HFFc6 (cell line): ENCODE data around the gene PREX1. TPM values are rescaled to one million over a fixed set of nuclear protein-coding genes. Genes with fewer than 3 reads are reported as not detected.

Experiments used
- DNase-seq: peaks from one replicate; pipeline ENCODE4 v3.0.0-alpha.2; 2018
- H3K27ac Mint-ChIP-seq: 2 replicates; pipeline ENCODE4 v1.8.0; 2020; ENCODE audit warnings: mild to moderate bottlenecking, mixed read lengths
- H3K27me3 Mint-ChIP-seq: 2 replicates; pipeline ENCODE4 v1.8.0; 2021; ENCODE audit warnings: mild to moderate bottlenecking, moderate library complexity, mixed read lengths; ENCODE audit not compliant: insufficient read depth
- H3K36me3 Mint-ChIP-seq: 2 replicates; pipeline ENCODE4 v1.8.0; 2021; ENCODE audit warnings: low read depth, mixed read lengths
- H3K4me1 Mint-ChIP-seq: 2 replicates; pipeline ENCODE4 v1.8.0; 2020; ENCODE audit warnings: low read depth, mixed read lengths
- H3K4me3 Mint-ChIP-seq: 2 replicates; pipeline ENCODE4 v1.8.0; 2020; ENCODE audit warnings: mild to moderate bottlenecking, moderate library complexity, mixed read lengths
- H3K9me3 Mint-ChIP-seq: 2 replicates; pipeline ENCODE4 v1.8.0; 2020; ENCODE audit warnings: mild to moderate bottlenecking, mixed read lengths
- CTCF ChIP-seq: fragments of 200-600 bp; sonication (generic); IDR thresholded peaks from 2 replicates; pipeline ENCODE4 v1.5.0; 2021; ENCODE audit warnings: antibody characterized with exemption, mild to moderate bottlenecking
- total RNA-seq, 6 experiments: library from RNA; stranded (reverse); fragmentation: NEBNext Ultra II Directional; extraction: Animal tissue kit (Norgen Biotek cat#: 25700); gene quantifications; 2 replicates in 1 of 6; 3 replicates in 5 of 6; pipeline ENCODE4 v1.2.3, GENCODE V29; 2021

Gene PREX1
- total RNA-seq, 6 experiments from 2014 or later = 1.8 to 4.1 (median 2.8) TPM

DNA sequence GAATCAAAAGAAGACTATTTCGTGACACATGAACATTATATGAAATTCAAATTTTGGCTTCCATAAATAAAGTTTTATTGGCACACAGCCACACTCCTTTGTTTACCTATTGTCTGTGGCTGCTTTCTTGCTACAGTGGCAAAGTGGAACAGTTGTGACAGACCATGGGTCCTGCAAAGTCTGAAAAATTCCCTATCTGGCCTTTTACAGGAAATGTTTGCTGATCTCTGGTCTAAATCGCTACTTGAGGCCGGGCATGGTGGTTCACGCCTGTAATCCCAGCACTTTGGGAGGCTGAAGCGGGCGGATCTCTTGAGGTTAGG is 23.1 kb upstream of the PREX1 start:
- TF ChIP-seq CTCF = no peak
- H3K4me3 Mint-ChIP-seq = no peak overlapping the region
- peaks cover 11% of the 10 kb centered on the region for H3K27me3 Mint-ChIP-seq

DNA sequence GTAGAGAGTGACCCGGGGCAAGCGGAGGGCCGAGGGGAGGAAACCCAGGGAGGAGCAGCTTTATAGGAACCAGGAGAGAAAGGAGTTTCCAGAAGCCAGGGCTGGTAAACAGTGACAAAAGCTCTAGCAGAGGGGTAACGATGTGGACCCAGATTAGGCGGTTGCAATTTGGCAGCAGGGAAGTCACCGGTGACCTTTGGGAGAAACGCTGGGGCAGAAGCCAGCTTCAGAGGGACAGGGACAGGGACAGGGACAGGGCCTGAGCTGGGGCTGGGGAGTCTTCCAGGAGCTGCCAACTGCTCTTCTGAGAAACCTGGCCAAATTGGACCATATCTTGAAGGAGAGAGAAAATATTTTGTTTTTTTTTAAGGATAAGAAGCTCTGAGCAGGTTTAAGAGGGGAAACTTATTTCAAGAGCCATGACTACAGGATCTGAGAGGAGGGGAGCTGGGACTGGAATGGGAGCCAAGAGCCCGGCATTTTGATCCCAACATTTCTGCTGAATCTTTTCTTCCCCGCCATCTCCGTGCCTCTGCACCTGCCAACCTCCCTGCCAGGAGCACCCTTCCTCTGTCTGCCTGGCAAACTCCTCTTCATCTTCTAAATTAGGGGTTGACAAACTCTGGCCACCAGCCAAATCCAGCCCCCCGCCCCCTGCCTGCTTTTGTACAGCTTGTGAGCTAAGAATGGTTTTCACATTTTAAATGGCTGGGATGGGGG is 22.6 kb upstream of the PREX1 start:
- Mint-ChIP-seq H3K4me3 (no peak overlapping the region), H3K27ac (no peak overlapping the region), H3K4me1 (peaks cover 33% of the 10 kb centered on the region), H3K27me3 (peaks cover 11% of the 10 kb centered on the region), H3K9me3 (no peaks in the 10 kb centered on the region), H3K36me3 (no peaks in the 10 kb centered on the region)
- no peak for TF ChIP-seq CTCF
- DNase-seq = no peak

More for the DNA sequence above, 23.1 kb upstream of the PREX1 start:
- H3K9me3 Mint-ChIP-seq = no peaks in the 10 kb centered on the region
- DNase-seq = no peak
- H3K4me1 Mint-ChIP-seq = peaks cover 27% of the 10 kb centered on the region
- H3K27ac Mint-ChIP-seq = no peak overlapping the region
- H3K36me3 Mint-ChIP-seq = no peaks in the 10 kb centered on the region

- Mint-ChIP-seq H3K27ac (no peak overlapping the region), H3K4me1 (peaks cover 39% of the 10 kb centered on the region), H3K36me3 (no peaks in the 10 kb centered on the region), H3K9me3 (no peaks in the 10 kb centered on the region), H3K27me3 (peaks cover 11% of the 10 kb centered on the region), H3K4me3 (no peak overlapping the region)
- TF ChIP-seq CTCF = no peak
- no peak for DNase-seq
Measured at GRCh38 chr20:48849779-48850178, 22.0 kb upstream of the PREX1 start.

DNA sequence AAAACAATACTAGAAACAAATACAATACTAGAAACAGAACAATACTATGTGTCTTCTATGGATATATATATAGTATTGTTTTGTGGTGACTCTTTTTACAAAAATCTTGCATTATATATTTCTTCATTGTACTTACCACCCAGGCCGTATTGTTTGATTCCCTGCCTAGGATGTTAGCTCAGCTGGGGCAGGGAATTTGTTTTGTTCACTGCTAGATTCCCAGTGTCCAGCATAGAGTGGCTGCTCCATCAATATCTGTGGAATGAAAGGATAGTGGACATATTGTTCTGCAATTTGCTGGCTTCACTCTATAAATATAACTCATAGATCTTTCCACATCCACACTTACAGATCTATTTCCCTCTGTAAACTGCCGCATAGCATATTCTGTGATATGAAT is 21.5 kb upstream of the PREX1 start:
- no peak for TF ChIP-seq CTCF
- Mint-ChIP-seq H3K4me1 (peaks cover 40% of the 10 kb centered on the region), H3K9me3 (no peaks in the 10 kb centered on the region), H3K27ac (no peak overlapping the region), H3K36me3 (no peaks in the 10 kb centered on the region), H3K4me3 (no peak overlapping the region), H3K27me3 (peaks cover 11% of the 10 kb centered on the region)
- no peak for DNase-seq

GRCh38 chr20:48847498-48848205 is 19.9 kb upstream of the PREX1 start:
- TF ChIP-seq CTCF = no peak
- Mint-ChIP-seq H3K4me1 (peaks cover 38% of the 10 kb centered on the region), H3K36me3 (no peaks in the 10 kb centered on the region), H3K4me3 (no peak overlapping the region), H3K9me3 (no peaks in the 10 kb centered on the region), H3K27ac (no peak overlapping the region), H3K27me3 (peaks cover 9% of the 10 kb centered on the region)
- DNase-seq = no peak
